Gastroesophageal sphincter (tissue), 3 donors: ENCODE data around the gene ACOT7.

ENCODE experiments used
- CTCF ChIP-seq, 4 experiments: fragments of 200-600 bp in 2 of 4; fragments of 450-650 bp in 2 of 4; sonication (generic) in 1 of 4; IDR thresholded peaks; one replicate each; pipeline ENCODE4 v1.5.1; 2017 to 2019; ENCODE audit warnings: antibody characterized with exemption in 4 of 4, mild to moderate bottlenecking in 2 of 4, moderate library complexity in 2 of 4
- EP300 ChIP-seq: sonication (generic); formaldehyde crosslinking; IDR thresholded peaks from one replicate; pipeline ENCODE4 v1.6.1; 2017; ENCODE audit warnings: antibody characterized with exemption, mild to moderate bottlenecking

- no peak for TF ChIP-seq CTCF (IDR thresholded peaks at IDR 0.05)
- no peak for TF ChIP-seq EP300
Observed at GRCh38 chr1:6336776-6337622, 56.6 kb downstream of the ACOT7 start.
